Epithelial cell of esophagus (primary cell): Measurements from ENCODE around the gene MAD1L1.

Experiments
- DNase-seq: peaks from one replicate; pipeline ENCODE4 v3.0.0; 2010; ENCODE audit warnings: low read depth
- H3K4me3 ChIP-seq: 2 replicates; pipeline ENCODE4 v1.5.1; 2011; ENCODE audit warnings: mild to moderate bottlenecking, low read length, control low read depth
- CTCF ChIP-seq: IDR thresholded peaks from 2 replicates; pipeline ENCODE4 v1.5.1; 2011; ENCODE audit warnings: low read depth, mild to moderate bottlenecking, low read length, control low read depth, inconsistent platforms; ENCODE audit not compliant: insufficient read depth; ENCODE audit errors: missing control alignments

The MAD1L1 gene

GRCh38 chr7:1969459-1970284 lies 263.1 kb downstream of the MAD1L1 start:
- no peak overlapping the region for H3K4me3 ChIP-seq
- no peak for TF ChIP-seq CTCF
- DNase-seq: no peak

GRCh38 chr7:1968397-1969111 lies 264.2 kb downstream of the MAD1L1 start:
- no peak for DNase-seq
- no peak for TF ChIP-seq CTCF
- no peak overlapping the region for H3K4me3 ChIP-seq

- TF ChIP-seq CTCF: no peak
- no peak for DNase-seq
- H3K4me3 ChIP-seq: no peak overlapping the region
These were observed 265.0 kb downstream of the MAD1L1 start for GRCh38 chr7:1967512-1968396.

- no peak for DNase-seq
- H3K4me3 ChIP-seq: no peak overlapping the region
- no peak for TF ChIP-seq CTCF
These were observed 266.0 kb downstream of the MAD1L1 start for GRCh38 chr7:1966631-1967200.

GRCh38 chr7:1965579-1966294 lies 267.0 kb downstream of the MAD1L1 start:
- no peak for TF ChIP-seq CTCF
- no peak for DNase-seq

More at GRCh38 chr7:1965579-1966294, 267.0 kb downstream of the MAD1L1 start:
- no peak overlapping the region for H3K4me3 ChIP-seq
